Neural cell (in vitro differentiated cells): ENCODE results near the gene ST8SIA6. TPM values are rescaled to one million over a fixed set of nuclear protein-coding genes. Genes with fewer than 3 reads are reported as not detected.

Experiments used
- H2AFZ ChIP-seq: fragments of 200-600, 300-800 bp; sonication (generic), shearing (Covaris generic); 2 replicates; pipeline ENCODE4 v1.6.0; 2014; ENCODE audit warnings: low read depth, mild to moderate bottlenecking, antibody characterized with exemption, low read length, moderate library complexity
- H3F3A ChIP-seq: fragments of 200-600 bp; shearing (Covaris generic); 2 replicates; pipeline ENCODE4 v1.6.1; 2016; ENCODE audit warnings: mild to moderate bottlenecking, moderate library complexity, mixed read lengths, antibody characterized with exemption, low read length; ENCODE audit not compliant: insufficient read depth, poor library complexity, severe bottlenecking
- H3K27ac ChIP-seq: fragments of 200-600, 300-800 bp; sonication (generic), shearing (Covaris generic); 2 replicates; pipeline ENCODE4 v1.5.1; 2014; ENCODE audit warnings: mild to moderate bottlenecking, low read length, moderate library complexity
- H3K27me3 ChIP-seq: fragments of 300-800, 200-600 bp; sonication (generic), shearing (Covaris generic); 2 replicates; pipeline ENCODE4 v1.6.0; 2014; ENCODE audit warnings: mild to moderate bottlenecking, low read depth, low read length, moderate library complexity; ENCODE audit not compliant: insufficient read depth
- H3K36me3 ChIP-seq: fragments of 300-800, 200-600 bp; sonication (generic), shearing (Covaris generic); 2 replicates; pipeline ENCODE4 v1.5.1; 2014; ENCODE audit warnings: mild to moderate bottlenecking, antibody characterized with exemption, low read length, moderate library complexity; ENCODE audit not compliant: insufficient read depth
- H3K4me2 ChIP-seq: fragments of 300-800, 200-600 bp; sonication (generic), shearing (Covaris generic); 2 replicates; pipeline ENCODE4 v1.6.0; 2014; ENCODE audit warnings: mild to moderate bottlenecking, low read length
- H3K4me3 ChIP-seq: fragments of 300-800, 200-600 bp; sonication (generic), shearing (Covaris generic); 2 replicates; pipeline ENCODE4 v1.5.1; 2014; ENCODE audit warnings: mild to moderate bottlenecking, low read length, moderate library complexity
- H3K79me2 ChIP-seq: fragments of 200-600 bp; shearing (Covaris generic); replicated peaks from 2 replicates; pipeline ENCODE4 v1.6.0; 2014; ENCODE audit warnings: mild to moderate bottlenecking, low read length, moderate library complexity; ENCODE audit not compliant: insufficient read depth
- H3K9ac ChIP-seq: fragments of 300-800, 200-600 bp; sonication (generic), shearing (Covaris generic); 2 replicates; pipeline ENCODE4 v1.6.1; 2016; ENCODE audit warnings: mild to moderate bottlenecking, low read length, mixed read lengths
- H3K9me2 ChIP-seq: fragments of 200-600 bp; shearing (Covaris generic); 2 replicates; pipeline ENCODE4 v1.6.1; 2016; ENCODE audit warnings: mild to moderate bottlenecking, low read length, mixed read lengths; ENCODE audit not compliant: insufficient read depth
- H3K9me3 ChIP-seq: fragments of 200-600, 300-800 bp; sonication (generic), shearing (Covaris generic); 2 replicates; pipeline ENCODE4 v1.6.1; 2016; ENCODE audit warnings: mild to moderate bottlenecking, mixed run types, low read length, moderate library complexity, mixed read lengths
- H4K20me1 ChIP-seq: fragments of 200-600 bp; shearing (Covaris generic); 2 replicates; pipeline ENCODE4 v1.6.1; 2016; ENCODE audit warnings: mild to moderate bottlenecking, mixed run types; ENCODE audit not compliant: insufficient read depth
- CTCF ChIP-seq: fragments of 450-650 bp; IDR thresholded peaks from 2 replicates; pipeline ENCODE4 v1.5.1; 2014; ENCODE audit warnings: antibody characterized with exemption, mild to moderate bottlenecking, moderate library complexity; ENCODE audit not compliant: poor library complexity, severe bottlenecking
- EP300 ChIP-seq: fragments of 450-650 bp; conservative IDR thresholded peaks from 2 replicates; pipeline ENCODE4 v1.6.1; 2014; ENCODE audit warnings: antibody characterized with exemption, mild to moderate bottlenecking, moderate library complexity; ENCODE audit not compliant: poor library complexity, severe bottlenecking
- EZH2 ChIP-seq: fragments of 200-600, 300-800 bp; shearing (Covaris generic), sonication (generic); IDR thresholded peaks from 2 replicates; pipeline ENCODE4 v1.6.1; 2014; ENCODE audit warnings: antibody characterized with exemption, low read length, borderline replicate concordance, mild to moderate bottlenecking; ENCODE audit not compliant: insufficient read depth, poor library complexity, severe bottlenecking
- MXI1 ChIP-seq: fragments of 450-650 bp; conservative IDR thresholded peaks from 2 replicates; pipeline ENCODE4 v1.6.1; 2014; ENCODE audit warnings: antibody characterized with exemption, mild to moderate bottlenecking; ENCODE audit not compliant: poor library complexity, severe bottlenecking
- POLR2AphosphoS5 ChIP-seq: IDR thresholded peaks from 2 replicates; pipeline ENCODE4 v1.6.1; 2012
- RAD21 ChIP-seq: fragments of 450-650 bp; conservative IDR thresholded peaks from 2 replicates; pipeline ENCODE4 v1.6.1; 2014; ENCODE audit warnings: antibody characterized with exemption, mild to moderate bottlenecking, moderate library complexity
- REST ChIP-seq: IDR thresholded peaks from 2 replicates; pipeline ENCODE4 v1.6.1; 2012; ENCODE audit warnings: borderline replicate concordance
- SMC3 ChIP-seq: fragments of 450-650 bp; conservative IDR thresholded peaks from 2 replicates; pipeline ENCODE4 v1.6.1; 2014; ENCODE audit warnings: antibody characterized with exemption, mild to moderate bottlenecking, moderate library complexity; ENCODE audit not compliant: poor library complexity
- TAF1 ChIP-seq: IDR thresholded peaks from 2 replicates; pipeline ENCODE4 v1.6.1; 2012; ENCODE audit warnings: low read depth
- polyA plus RNA-seq: library from polyadenylated mRNA; depleted of rRNA; stranded (reverse); fragments of >200 nt; gene quantifications from 2 replicates; pipeline ENCODE4 v1.2.3, GENCODE V29; 2014

The ST8SIA6 gene
- polyA plus RNA-seq, 1 donor from 2014 or later: 0.41 TPM

GRCh38 chr10:17453373-17454091, 863 bp downstream of the ST8SIA6 start:
- Histone ChIP-seq H3K27me3 (peaks cover 44% of the 10 kb centered on the region), H3K79me2 (no peaks in the 10 kb centered on the region), H3K27ac (no peak overlapping the region)

GRCh38 chr10:17453035-17453372, 1.4 kb downstream of the ST8SIA6 start:
- H3K27ac ChIP-seq: no peak overlapping the region
- H4K20me1 ChIP-seq: no peaks in the 10 kb centered on the region
- TF ChIP-seq SMC3: no peak
- TF ChIP-seq EZH2: no peak
- TF ChIP-seq REST: no peak
- no peak for TF ChIP-seq POLR2AphosphoS5
- no peak for TF ChIP-seq EP300
- no peak for TF ChIP-seq TAF1
- no peak for TF ChIP-seq RAD21
- H3K4me3 ChIP-seq: peak overlapping the region; percentile 66
- H3K9ac ChIP-seq: no peak overlapping the region
- peaks cover 44% of the 10 kb centered on the region for H3K27me3 ChIP-seq
- peaks cover 3% of the 10 kb centered on the region for H3K9me3 ChIP-seq
- H3K4me2 ChIP-seq: no peak overlapping the region
- H3F3A ChIP-seq: no peaks in the 10 kb centered on the region
- H3K36me3 ChIP-seq: no peaks in the 10 kb centered on the region
- no peak overlapping the region for H2AFZ ChIP-seq
- H3K79me2 ChIP-seq: no peaks in the 10 kb centered on the region
- no peaks in the 10 kb centered on the region for H3K9me2 ChIP-seq

More at GRCh38 chr10:17453373-17454091, 863 bp downstream of the ST8SIA6 start:
- Histone ChIP-seq H3K4me2 (peak overlapping the region; percentile 42), H3F3A (no peaks in the 10 kb centered on the region), H3K4me3 (peak overlapping the region; percentile 66), H4K20me1 (no peaks in the 10 kb centered on the region), H3K9ac (peak overlapping the region; percentile 35), H3K36me3 (no peaks in the 10 kb centered on the region), H2AFZ (no peak overlapping the region), H3K9me3 (no peaks in the 10 kb centered on the region), H3K9me2 (no peaks in the 10 kb centered on the region)
- TF ChIP-seq MXI1: no peak
- no peak for TF ChIP-seq RAD21
- TF ChIP-seq TAF1: no peak

GRCh38 chr10:17452060-17452841, 2.1 kb downstream of the ST8SIA6 start:
- H3K9ac ChIP-seq: no peak overlapping the region
- no peak overlapping the region for H3K27ac ChIP-seq
- H3K9me3 ChIP-seq: peaks cover 3% of the 10 kb centered on the region
- no peaks in the 10 kb centered on the region for H3K79me2 ChIP-seq
- no peaks in the 10 kb centered on the region for H3F3A ChIP-seq
- H4K20me1 ChIP-seq: no peaks in the 10 kb centered on the region
- no peaks in the 10 kb centered on the region for H3K36me3 ChIP-seq
- no peaks in the 10 kb centered on the region for H3K9me2 ChIP-seq
- H3K4me2 ChIP-seq: no peak overlapping the region
- no peak for TF ChIP-seq MXI1
- no peak for TF ChIP-seq EP300
- TF ChIP-seq TAF1: no peak
- TF ChIP-seq SMC3: no peak
- no peak for TF ChIP-seq RAD21
- TF ChIP-seq REST: no peak
- no peak for TF ChIP-seq EZH2
- TF ChIP-seq POLR2AphosphoS5: no peak
- TF ChIP-seq CTCF: no peak
- no peak overlapping the region for H3K4me3 ChIP-seq
- no peak overlapping the region for H2AFZ ChIP-seq
- peaks cover 44% of the 10 kb centered on the region for H3K27me3 ChIP-seq
